Keratinocyte (primary cell): Measurements from ENCODE around the gene MUC3A. TPM values are rescaled to one million over a fixed set of nuclear protein-coding genes. Genes with fewer than 3 reads are reported as not detected.

Experiments used
- DNase-seq: peaks from one replicate; pipeline ENCODE4 v3.0.0-alpha.2; 2011; ENCODE audit warnings: low read depth, missing footprints, low spot score
- FAIRE-seq: peaks from 2 replicates; lab custom pipeline; 2011; peaks lifted over from hg19 to GRCh38; lab: Jason Lieb, UNC
- H2AFZ ChIP-seq: 2 replicates; pipeline ENCODE4 v1.6.0; 2012; ENCODE audit warnings: low read length, control low read depth, inconsistent platforms; ENCODE audit not compliant: control insufficient read depth
- H3K27ac ChIP-seq: 2 replicates; pipeline ENCODE4 v1.5.1; 2011; ENCODE audit warnings: low read length; ENCODE audit not compliant: control insufficient read depth, insufficient read depth
- H3K27me3 ChIP-seq: 3 replicates; pipeline ENCODE4 v1.6.0; 2011; ENCODE audit warnings: low read length; ENCODE audit not compliant: control insufficient read depth, insufficient read depth; ENCODE audit errors: extremely low read depth
- H3K36me3 ChIP-seq, 2 experiments: 2 replicates in 1 of 2; 3 replicates in 1 of 2; pipeline ENCODE4 v1.5.1; 2011; ENCODE audit warnings: low read length in 2 of 2, mild to moderate bottlenecking in 1 of 2; ENCODE audit not compliant: control insufficient read depth in 2 of 2, insufficient read depth in 2 of 2; ENCODE audit errors: extremely low read depth in 1 of 2
- H3K4me1 ChIP-seq: 3 replicates; pipeline ENCODE4 v1.5.1; 2011; ENCODE audit warnings: low read length; ENCODE audit not compliant: control insufficient read depth, insufficient read depth; ENCODE audit errors: extremely low read depth
- H3K4me2 ChIP-seq: 3 replicates; pipeline ENCODE4 v1.6.0; 2011; ENCODE audit warnings: low read depth, low read length; ENCODE audit not compliant: control insufficient read depth, insufficient read depth; ENCODE audit errors: extremely low read depth
- H3K4me3 ChIP-seq, 3 experiments: fragments of 200-600 bp in 1 of 3; sonication (generic) in 1 of 3; 2 replicates in 2 of 3; 3 replicates in 1 of 3; pipeline ENCODE4 v1.5.1; 2011 to 2016; ENCODE audit warnings: low read length in 3 of 3, mild to moderate bottlenecking in 3 of 3, control low read depth in 2 of 3, inconsistent platforms in 1 of 3, low read depth in 1 of 3, mixed read lengths in 1 of 3, mixed run types in 1 of 3, moderate library complexity in 1 of 3; ENCODE audit not compliant: control insufficient read depth in 2 of 3, insufficient read depth in 2 of 3; ENCODE audit errors: extremely low read depth in 1 of 3
- H3K79me2 ChIP-seq: 2 replicates; pipeline ENCODE4 v1.6.0; 2012; ENCODE audit warnings: low read length; ENCODE audit not compliant: control insufficient read depth, insufficient read depth
- H3K9ac ChIP-seq: 3 replicates; pipeline ENCODE4 v1.6.0; 2011; ENCODE audit warnings: low read length; ENCODE audit not compliant: control insufficient read depth, insufficient read depth; ENCODE audit errors: extremely low read depth
- H3K9me1 ChIP-seq: 3 replicates; pipeline ENCODE4 v1.6.0; 2011; ENCODE audit warnings: low read length; ENCODE audit not compliant: control insufficient read depth, insufficient read depth; ENCODE audit errors: extremely low read depth
- H3K9me3 ChIP-seq: 2 replicates; pipeline ENCODE4 v1.5.1; 2012; ENCODE audit warnings: low read depth, low read length; ENCODE audit not compliant: control insufficient read depth
- H4K20me1 ChIP-seq: 3 replicates; pipeline ENCODE4 v1.6.0; 2011; ENCODE audit warnings: low read length; ENCODE audit not compliant: control insufficient read depth, insufficient read depth; ENCODE audit errors: extremely low read depth
- CTCF ChIP-seq, 3 experiments: IDR thresholded peaks in 1 of 3; conservative IDR thresholded peaks in 1 of 3; optimal IDR thresholded peaks in 1 of 3; 2 replicates in 2 of 3; 3 replicates in 1 of 3; pipeline versions ENCODE3 to v1.5.1; 2011; ENCODE audit warnings: low read length in 3 of 3, mild to moderate bottlenecking in 3 of 3, moderate library complexity in 2 of 3, control low read depth in 1 of 3, inconsistent platforms in 1 of 3; ENCODE audit not compliant: insufficient read depth in 2 of 3; ENCODE audit errors: extremely low read depth in 1 of 3
- EZH2 ChIP-seq: IDR thresholded peaks from one replicate; pipeline ENCODE4 v1.6.1; 2012; ENCODE audit warnings: inconsistent platforms, mild to moderate bottlenecking, low read length, moderate library complexity
- dilution Hi-C: fragments of 300-500 bp; cut with MboI; formaldehyde crosslinking; loops from one replicate; pipeline ENCODE4 v1.7.0; 2020; ENCODE audit warnings: low sequenced_read_pairs; ENCODE audit not compliant: extremely low pct_ligation_motif_present
- polyA plus RNA-seq, 5 experiments: library from polyadenylated mRNA; depleted of rRNA in 3 of 5; stranded (reverse) in 3 of 5; stranded (forward) in 1 of 5; unstranded in 1 of 5; fragments of >200 nt; gene quantifications; 1 replicate in 1 of 5; 2 replicates in 3 of 5; 3 replicates in 1 of 5; pipeline versions ENCODE4 v1.2.1 to v1.2.3, GENCODE V29; 2011 to 2012; ENCODE audit warnings: missing spikeins in 2 of 5, low read depth in 1 of 5, low replicate concordance in 1 of 5

The MUC3A gene
- polyA plus RNA-seq, 1 donor (not counting 4 experiments of a cell fraction or from before 2014, with no cell fraction given), result 0.10 TPM

GRCh38 chr7:100942045-100942774, 7.1 kb upstream of the MUC3A start:
- dilution Hi-C loops, result loop anchor here (10.0 kb wide), 1 partner anchor 57 kb away; the partner anchor contains the start of gene UFSP1
- no peak overlapping the region for H3K27ac ChIP-seq
- no peaks in the 10 kb centered on the region for H3K79me2 ChIP-seq
- H3K36me3 ChIP-seq, result no peaks in the 10 kb centered on the region
- FAIRE-seq (no peak), DNase-seq (no peak)
- no peak overlapping the region for H3K9ac ChIP-seq
- H3K9me3 ChIP-seq, result no peaks in the 10 kb centered on the region
- H4K20me1 ChIP-seq, result no peaks in the 10 kb centered on the region
- TF ChIP-seq EZH2, result no peak
- no peak for TF ChIP-seq CTCF (optimal IDR thresholded peaks at IDR 0.05 in 1 of 3, IDR thresholded peaks at IDR 0.05 in 1 of 3, conservative IDR thresholded peaks at IDR 0.05 in 1 of 3; ENCODE audit: extremely low read depth in 1 of 3, insufficient read depth in 2 of 3, low read length in 3 of 3)
- H3K4me3 ChIP-seq, result no peak overlapping the region
- no peak overlapping the region for H2AFZ ChIP-seq
- H3K4me1 ChIP-seq, result no peaks in the 10 kb centered on the region
- H3K4me2 ChIP-seq, result no peak overlapping the region
- no peaks in the 10 kb centered on the region for H3K9me1 ChIP-seq
- no peaks in the 10 kb centered on the region for H3K27me3 ChIP-seq

- DNase-seq (no peak), FAIRE-seq (no peak)
- Histone ChIP-seq H3K9me1 (no peaks in the 10 kb centered on the region), H4K20me1 (no peaks in the 10 kb centered on the region), H2AFZ (no peak overlapping the region), H3K27me3 (no peaks in the 10 kb centered on the region), H3K79me2 (no peaks in the 10 kb centered on the region), H3K9me3 (no peaks in the 10 kb centered on the region), H3K9ac (no peak overlapping the region), H3K4me3 (no peak overlapping the region), H3K27ac (no peak overlapping the region), H3K36me3 (no peaks in the 10 kb centered on the region), H3K4me1 (no peaks in the 10 kb centered on the region), H3K4me2 (no peak overlapping the region)
- dilution Hi-C loops, result loop anchor here (10.0 kb wide), 1 partner anchor 59 kb away; the partner anchor contains the start of gene UFSP1
- no peak for TF ChIP-seq EZH2
- TF ChIP-seq CTCF (optimal IDR thresholded peaks at IDR 0.05 in 1 of 3, IDR thresholded peaks at IDR 0.05 in 1 of 3, conservative IDR thresholded peaks at IDR 0.05 in 1 of 3; ENCODE audit: extremely low read depth in 1 of 3, insufficient read depth in 2 of 3, low read length in 3 of 3), result no peak
These were observed 5.6 kb upstream of the MUC3A start for GRCh38 chr7:100943693-100944092.
